ENCODE results near the gene OSBP. TPM values are rescaled to one million over a fixed set of nuclear protein-coding genes. Genes with fewer than 3 reads are reported as not detected.
A peak's percentile ranks its signal among the peaks of the same experiment; 100 is the strongest.

The OSBP gene
- total and polyA plus RNA-seq, 8 donors: 10.8 to 67.9 (median 27.2) TPM

DNA sequence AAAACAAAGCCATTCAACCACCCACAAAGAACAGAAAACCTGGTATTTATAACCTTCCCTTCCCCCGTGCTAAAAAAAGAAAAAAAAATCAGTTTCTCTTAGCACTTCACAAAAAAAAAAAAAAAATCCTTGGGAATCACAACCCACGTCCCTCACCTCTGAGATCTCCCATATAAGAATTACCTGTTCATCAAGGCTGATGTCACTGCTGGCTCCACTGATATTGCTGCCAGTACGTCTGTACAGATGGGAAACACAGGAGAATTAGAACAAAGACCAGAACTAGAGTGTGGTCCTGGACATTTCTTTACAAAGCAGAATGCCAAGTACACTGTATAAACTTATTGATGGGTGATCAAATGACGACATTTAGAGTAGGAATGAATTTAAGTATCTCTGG is 14.9 kb downstream of the OSBP start:
- H3K27me3 ChIP-seq: no peaks in the 10 kb centered on the region
- H3K36me3 ChIP-seq: peaks cover 71 to 100% (median 100%) of the 10 kb centered on the region in 4 donors
- peaks cover 0 to 24% (median 10%) of the 10 kb centered on the region in 4 donors for H3K4me1 ChIP-seq
- no peak for DNase-seq
- 64 to 77% (median 69%) methylated on average over 4 of the region's 4 CpGs for WGBS, 5 donors
- TF ChIP-seq EP300 (IDR thresholded peaks at IDR 0.05): no peak
- no peak for TF ChIP-seq POLR2AphosphoS5 (IDR thresholded peaks at IDR 0.05)
- no peak for TF ChIP-seq POLR2A (IDR thresholded peaks at IDR 0.05)
- no peaks in the 10 kb centered on the region for H3K9me3 ChIP-seq
- H3K4me3 ChIP-seq: no peak overlapping the region
- no peak overlapping the region for H3K27ac ChIP-seq
- intact Hi-C loops (cut with DNase I; ENCODE audit: low total_unique reads): no loop called here

DNA sequence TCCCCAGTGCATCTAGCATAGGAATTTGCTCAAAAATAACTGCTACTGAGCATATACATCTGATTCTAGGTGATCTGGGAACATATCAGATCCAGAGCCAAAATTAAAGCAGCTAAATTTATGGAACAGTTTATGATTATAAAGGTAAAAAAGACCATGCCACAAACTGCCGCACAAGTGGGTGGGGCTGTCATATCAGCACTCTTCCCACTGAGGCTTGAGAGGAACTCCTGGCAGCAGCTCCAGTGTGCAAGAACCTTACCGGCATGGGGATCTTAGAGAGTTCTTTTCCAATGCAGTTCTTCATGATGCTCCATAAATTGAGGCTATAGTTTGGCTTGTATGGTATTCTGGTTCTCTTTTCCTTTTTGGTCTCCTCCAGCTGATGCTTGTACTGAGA is 15.3 kb downstream of the OSBP start:
- intact Hi-C loops (cut with DNase I; ENCODE audit: low total_unique reads): no loop called here
- DNase-seq: no peak
- Histone ChIP-seq H3K4me1 (peaks cover 0 to 24% (median 10%) of the 10 kb centered on the region in 4 donors), H3K36me3 (peaks cover 69 to 100% (median 100%) of the 10 kb centered on the region in 4 donors), H3K4me3 (no peak overlapping the region), H3K27ac (no peak overlapping the region), H3K9me3 (no peaks in the 10 kb centered on the region), H3K27me3 (no peaks in the 10 kb centered on the region)
- WGBS, 5 donors: 61 to 89% (median 70%) methylated on average over 2 of the region's 2 CpGs
- TF ChIP-seq POLR2AphosphoS5 (IDR thresholded peaks at IDR 0.05): no peak
- TF ChIP-seq POLR2A (IDR thresholded peaks at IDR 0.05): no peak
- no peak for TF ChIP-seq EP300 (IDR thresholded peaks at IDR 0.05)
- no peak for TF ChIP-seq CTCF (IDR thresholded peaks at IDR 0.05)

DNA sequence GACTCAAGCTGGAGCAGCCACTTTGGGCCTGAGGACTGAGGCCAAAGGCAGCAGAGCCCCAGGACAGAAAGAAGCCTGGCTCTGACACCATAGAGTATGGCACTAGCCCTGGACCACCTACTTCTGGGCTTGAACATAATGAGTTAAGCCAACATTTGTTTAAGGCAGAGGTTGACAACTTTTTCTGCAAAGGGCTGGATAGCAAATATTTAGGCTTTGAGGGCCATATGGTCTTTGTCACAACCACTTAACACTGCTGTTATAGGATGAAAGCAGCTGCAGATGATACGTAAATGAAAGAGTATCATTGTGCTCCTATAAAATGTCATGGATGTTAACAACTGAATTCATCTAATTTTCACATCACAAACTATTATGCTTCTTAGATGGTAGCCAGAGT is 16.6 kb downstream of the OSBP start:
- peak in 1 of 2 donors; percentile 21 for DNase-seq
- intact Hi-C loops (cut with DNase I; ENCODE audit: low total_unique reads): no loop called here
- no peaks in the 10 kb centered on the region for H3K9me3 ChIP-seq
- H3K27ac ChIP-seq: no peak overlapping the region
- no peaks in the 10 kb centered on the region for H3K27me3 ChIP-seq
- H3K4me3 ChIP-seq: no peak overlapping the region
- peaks cover 70 to 100% (median 100%) of the 10 kb centered on the region in 4 donors for H3K36me3 ChIP-seq
- TF ChIP-seq POLR2AphosphoS5 (IDR thresholded peaks at IDR 0.05) (no peak), EP300 (IDR thresholded peaks at IDR 0.05) (no peak), POLR2A (IDR thresholded peaks at IDR 0.05) (no peak)
- peaks cover 0 to 17% (median 8%) of the 10 kb centered on the region in 4 donors for H3K4me1 ChIP-seq
- 75 to 92% (median 89%) methylated on average over 1 of the region's 1 CpG for WGBS, 5 donors

GRCh38 chr11:59584294-59584693 is 31.3 kb downstream of the OSBP start:
- Histone ChIP-seq H3K4me1 (peaks cover 0 to 6% (median 2%) of the 10 kb centered on the region in 4 donors), H3K27me3 (no peaks in the 10 kb centered on the region), H3K4me3 (no peak overlapping the region), H3K36me3 (peaks cover 52 to 100% (median 96%) of the 10 kb centered on the region in 4 donors), H3K9me3 (peaks cover 0 to 11% (median 4%) of the 10 kb centered on the region in 4 donors), H3K27ac (no peak overlapping the region)
- intact Hi-C loops (cut with DNase I; ENCODE audit: low total_unique reads): no loop called here
- no peak for TF ChIP-seq EP300 (IDR thresholded peaks at IDR 0.05)
- TF ChIP-seq POLR2AphosphoS5 (IDR thresholded peaks at IDR 0.05): no peak
- no peak for TF ChIP-seq POLR2A (IDR thresholded peaks at IDR 0.05)
- TF ChIP-seq CTCF (IDR thresholded peaks at IDR 0.05): no peak
- 95 to 100% (median 98%) methylated on average over 2 of the region's 2 CpGs for WGBS, 5 donors
- no peak for DNase-seq

DNA sequence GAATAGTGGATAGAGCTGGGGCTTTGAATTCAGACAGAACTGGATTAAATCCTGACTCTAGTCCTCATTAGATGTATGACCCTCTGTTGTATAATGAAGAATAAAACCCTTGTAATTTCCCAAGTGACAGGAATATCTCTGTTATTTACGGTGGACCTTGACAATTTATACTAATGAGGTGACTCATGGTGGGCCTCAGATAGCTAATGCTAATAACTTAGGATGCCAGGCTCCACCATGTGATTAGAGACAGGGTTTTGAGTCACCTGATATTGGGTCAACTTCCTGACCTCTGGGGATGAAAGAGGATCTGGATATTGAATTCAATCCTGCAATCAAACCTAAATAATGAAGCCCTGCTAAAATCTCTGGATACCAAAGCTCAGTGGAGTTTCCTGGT is 33.6 kb downstream of the OSBP start:
- Histone ChIP-seq H3K27me3 (no peaks in the 10 kb centered on the region), H3K27ac (no peak overlapping the region), H3K36me3 (peaks cover 57 to 100% (median 96%) of the 10 kb centered on the region in 4 donors)

More for the DNA sequence above, 33.6 kb downstream of the OSBP start:
- Histone ChIP-seq H3K9me3 (peaks cover 0 to 11% (median 4%) of the 10 kb centered on the region in 4 donors), H3K4me3 (no peak overlapping the region), H3K4me1 (peaks cover 0 to 6% (median 2%) of the 10 kb centered on the region in 4 donors)
- intact Hi-C loops (cut with DNase I; ENCODE audit: low total_unique reads): no loop called here
- TF ChIP-seq POLR2AphosphoS5 (IDR thresholded peaks at IDR 0.05) (no peak), EP300 (IDR thresholded peaks at IDR 0.05) (no peak), CTCF (IDR thresholded peaks at IDR 0.05) (no peak), POLR2A (IDR thresholded peaks at IDR 0.05) (no peak)
- DNase-seq: no peak
- WGBS, 5 donors: 37 to 60% (median 55%) methylated on average over 1 of the region's 1 CpG

Data from stomach (tissue), 9 donors.